ENCODE data around the gene TOR1AIP2. TPM values are rescaled to one million over a fixed set of nuclear protein-coding genes. Genes with fewer than 3 reads are reported as not detected.
A peak's percentile ranks its signal among the peaks of the same experiment; 100 is the strongest.

Gene TOR1AIP2
- polyA plus RNA-seq, 4 donors, result 32.8 to 39.6 (median 36.4) TPM

DNA sequence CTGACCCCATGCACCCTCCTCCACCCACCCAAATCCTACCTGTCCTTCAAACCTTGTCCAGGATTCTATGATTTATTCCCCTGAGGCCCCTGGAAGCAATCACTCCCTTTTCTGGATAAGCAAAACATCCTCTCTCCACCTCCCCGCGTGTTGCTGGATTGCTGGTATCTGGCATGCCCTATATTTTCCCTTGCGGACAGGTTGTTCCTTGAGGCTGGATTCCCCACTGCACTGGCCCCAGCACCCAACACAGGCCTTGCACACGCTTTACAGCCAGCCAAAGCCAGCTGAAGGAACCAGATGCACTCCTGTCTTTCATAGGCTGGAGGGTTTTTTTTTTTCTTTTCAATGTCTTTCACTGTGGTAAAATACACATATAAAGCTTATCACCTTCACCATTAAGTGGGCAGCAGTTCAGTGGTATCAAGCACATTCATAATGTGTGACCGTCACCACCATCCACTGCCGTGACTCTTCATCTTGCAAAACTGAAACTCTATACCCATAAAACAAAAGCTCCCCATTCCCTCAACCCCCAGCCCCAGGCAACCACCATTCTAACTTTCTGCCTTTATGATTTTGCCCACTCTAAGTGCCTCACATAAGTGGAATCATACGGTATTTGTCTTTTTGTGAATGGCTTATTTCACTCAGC is 50.9 kb downstream of the TOR1AIP2 start:
- no peak for DNase-seq (ENCODE audit: low read depth in 4 of 4, low spot score in 3 of 4)

DNA sequence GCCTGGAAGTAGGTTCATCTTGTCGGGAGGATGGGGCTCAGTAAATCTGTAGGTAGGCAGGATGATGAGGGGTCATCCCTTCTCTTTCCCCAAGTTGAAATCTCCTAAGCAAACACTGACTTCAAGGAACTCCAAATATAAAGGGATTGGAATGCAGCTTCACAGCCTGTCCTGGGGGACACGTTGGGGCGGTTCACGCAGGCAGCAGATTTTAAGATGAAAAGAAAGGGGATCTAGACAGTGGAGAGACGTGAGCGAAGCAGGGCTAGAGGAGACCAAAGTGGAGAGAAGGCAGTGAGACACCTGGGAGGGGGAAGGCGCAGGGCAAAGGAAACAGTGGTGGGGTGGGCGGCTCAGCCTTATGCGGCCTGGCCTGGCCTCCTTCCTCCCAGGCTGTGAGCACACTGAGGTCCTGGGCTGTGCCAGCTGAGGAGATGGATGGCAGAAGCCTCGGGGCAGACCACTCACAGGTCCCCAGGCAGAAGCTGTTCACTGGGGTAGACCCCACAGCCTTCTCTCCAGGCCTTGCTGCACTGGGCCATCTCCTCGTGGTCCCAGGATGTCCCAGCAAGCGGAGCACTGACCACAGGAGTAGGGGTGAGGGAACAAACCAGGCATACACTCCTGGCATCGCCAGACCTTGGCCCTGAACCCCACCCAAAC is 51.7 kb downstream of the TOR1AIP2 start:
- no peak for DNase-seq (ENCODE audit: low read depth in 4 of 4, low spot score in 3 of 4)

DNA sequence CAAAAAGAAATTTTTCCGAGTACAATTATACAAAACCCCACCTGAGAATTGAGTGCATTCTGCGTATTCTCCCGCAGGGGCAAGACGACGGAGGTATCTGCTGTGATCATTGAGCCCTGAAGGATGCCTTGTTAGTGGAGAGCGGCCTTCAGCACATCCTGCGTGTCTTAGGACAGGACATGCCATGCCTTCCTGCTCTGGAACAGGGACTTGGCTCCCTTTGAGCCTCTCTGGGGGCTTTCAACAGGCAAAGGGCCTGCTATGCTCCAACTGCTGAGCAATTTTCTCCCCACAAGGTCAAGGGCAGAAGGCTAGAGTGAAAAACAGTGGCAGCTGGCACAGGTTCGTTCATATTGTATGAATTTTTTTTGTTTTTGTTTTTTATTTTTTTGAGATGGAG is 52.4 kb downstream of the TOR1AIP2 start:
- DNase-seq (ENCODE audit: low read depth in 4 of 4, low spot score in 3 of 4), result no peak

DNA sequence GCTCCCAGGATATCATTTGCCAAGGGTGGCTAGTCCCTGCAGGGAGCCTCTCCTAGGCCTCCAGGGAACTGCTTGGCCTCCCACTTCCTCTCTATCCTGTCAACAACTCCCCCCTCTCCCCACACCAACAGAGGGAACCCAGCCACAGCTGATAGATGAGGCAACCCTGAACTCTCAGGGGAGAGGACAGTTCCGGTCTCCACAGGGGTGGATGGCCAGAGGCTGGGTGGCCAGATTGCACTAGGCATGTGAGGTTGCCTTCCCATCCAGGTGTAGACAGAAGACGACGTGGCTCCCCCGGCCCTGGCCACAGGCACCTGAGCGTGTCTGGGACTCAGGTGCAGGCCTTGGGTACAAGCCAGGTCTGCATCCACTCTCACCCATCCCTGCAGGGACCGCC is 53.3 kb downstream of the TOR1AIP2 start:
- DNase-seq (ENCODE audit: low read depth in 4 of 4, low spot score in 3 of 4), result no peak

DNA sequence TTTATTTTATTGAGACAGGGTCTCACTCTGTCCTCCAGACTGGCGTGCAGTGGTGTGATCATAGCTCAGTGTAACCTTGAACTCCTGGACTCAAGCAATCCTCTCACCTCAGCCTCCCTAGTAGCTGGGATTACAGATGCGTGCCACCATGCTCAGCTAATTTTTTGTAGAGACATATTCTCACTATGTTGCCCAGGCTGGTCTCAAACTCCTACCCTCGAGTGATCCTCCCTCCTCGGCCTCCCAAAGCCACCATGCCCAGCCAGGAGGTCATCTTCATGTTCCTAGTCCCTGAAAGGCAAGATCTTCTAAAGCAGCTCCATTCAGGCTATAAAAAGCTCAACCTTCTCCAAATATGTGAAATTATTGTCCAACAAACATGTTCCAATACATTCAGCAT is 53.9 kb downstream of the TOR1AIP2 start:
- DNase-seq (ENCODE audit: low read depth in 4 of 4, low spot score in 3 of 4), result no peak

DNA sequence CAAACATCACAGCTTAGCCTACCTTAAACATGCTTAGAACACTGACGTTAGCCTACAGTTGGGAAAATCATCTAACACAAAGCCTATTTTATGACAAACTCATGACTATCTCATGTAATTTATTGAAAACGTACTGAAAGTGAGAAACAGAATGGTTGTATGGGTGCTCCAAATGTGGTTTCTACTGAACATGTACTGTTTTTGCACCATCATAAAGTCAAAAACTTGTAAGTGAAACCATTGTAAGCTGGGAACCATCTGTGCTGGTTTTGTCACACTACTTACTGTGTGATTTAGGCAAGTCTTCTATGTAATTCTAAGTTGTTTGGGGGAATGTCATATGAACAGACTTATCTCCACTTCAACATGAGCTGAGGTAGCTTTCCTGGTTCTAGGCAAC is 55.5 kb downstream of the TOR1AIP2 start:
- DNase-seq (ENCODE audit: low read depth in 4 of 4, low spot score in 3 of 4), result no peak

DNA sequence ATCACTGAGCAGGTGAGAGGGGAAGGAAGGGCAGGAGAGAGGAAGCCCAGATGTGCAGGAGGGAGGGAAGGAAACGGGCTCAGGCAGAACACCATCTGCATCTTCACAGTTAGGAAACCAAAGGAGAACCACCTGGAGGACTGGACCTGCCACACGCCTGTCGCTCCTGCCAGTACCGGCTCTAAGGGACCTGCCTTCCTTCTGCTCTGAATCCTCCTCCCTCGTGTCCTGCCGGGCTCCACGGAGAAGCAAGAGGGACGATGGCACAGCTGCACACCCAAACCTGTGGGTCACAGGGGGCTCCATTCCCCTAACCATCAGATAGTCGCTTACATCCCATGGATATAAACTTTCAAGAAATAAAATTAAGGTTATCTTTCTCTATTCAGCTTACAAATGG is 56.1 kb downstream of the TOR1AIP2 start:
- DNase-seq (ENCODE audit: low read depth in 4 of 4, low spot score in 3 of 4), result no peak

DNA sequence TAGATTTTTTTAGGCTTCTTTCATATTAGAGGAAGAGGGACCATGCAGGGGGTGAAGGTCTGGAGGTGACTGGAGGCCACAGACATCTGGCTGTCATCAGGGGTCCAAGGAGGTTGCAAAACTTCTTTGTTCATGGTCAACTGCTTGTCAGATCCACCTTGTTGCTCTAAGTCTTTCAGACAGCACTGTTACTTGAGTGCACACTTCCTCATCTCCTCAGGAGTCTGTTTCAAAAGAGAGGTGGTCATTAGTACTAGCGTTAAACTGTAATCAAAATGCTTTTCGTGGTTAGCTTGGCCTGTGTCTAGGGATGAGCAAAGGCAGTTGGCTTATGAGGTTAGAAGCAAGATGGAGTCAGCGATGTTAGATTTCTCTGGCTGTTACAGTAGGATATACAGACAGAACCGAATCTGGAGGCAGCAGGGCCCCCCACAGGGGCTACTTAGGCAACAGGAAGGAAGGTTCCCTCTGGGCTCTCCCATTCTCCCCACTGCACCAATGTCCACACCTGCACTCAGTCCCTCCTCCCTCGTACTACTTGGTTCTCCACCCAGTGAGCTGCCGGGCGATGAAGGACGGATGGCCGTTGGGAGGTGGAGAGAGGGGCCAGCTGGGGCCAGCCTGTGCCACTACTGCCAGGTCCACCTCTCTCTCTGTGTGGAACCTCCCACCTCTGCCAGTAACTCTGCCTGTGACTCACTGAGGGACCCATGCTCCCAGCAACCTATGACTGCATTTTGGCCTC is 57.2 kb downstream of the TOR1AIP2 start:
- DNase-seq (ENCODE audit: low read depth in 4 of 4, low spot score in 3 of 4), result no peak

DNA sequence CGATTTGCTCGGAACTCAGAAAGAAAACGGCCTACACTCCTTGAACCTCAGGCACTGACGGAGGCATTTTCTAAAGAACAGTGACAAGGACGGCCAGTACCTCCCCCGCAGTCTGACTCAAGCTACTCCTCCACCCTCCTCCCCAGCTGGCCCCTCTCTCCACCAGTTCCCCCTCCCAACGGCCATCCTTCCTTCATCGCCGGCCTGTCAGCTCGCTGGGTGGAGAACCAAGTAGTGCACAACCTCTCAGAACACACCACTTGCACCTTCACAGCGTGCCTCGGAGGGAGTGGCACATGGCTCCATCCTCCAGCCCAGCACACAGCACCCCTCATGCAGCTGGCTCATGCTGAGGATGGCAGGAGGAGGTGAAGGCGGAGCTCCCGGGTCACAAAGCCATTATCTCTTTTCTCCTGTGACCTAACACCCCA is 58.8 kb downstream of the TOR1AIP2 start:
- DNase-seq (ENCODE audit: low read depth in 4 of 4, low spot score in 3 of 4), result no peak

DNA sequence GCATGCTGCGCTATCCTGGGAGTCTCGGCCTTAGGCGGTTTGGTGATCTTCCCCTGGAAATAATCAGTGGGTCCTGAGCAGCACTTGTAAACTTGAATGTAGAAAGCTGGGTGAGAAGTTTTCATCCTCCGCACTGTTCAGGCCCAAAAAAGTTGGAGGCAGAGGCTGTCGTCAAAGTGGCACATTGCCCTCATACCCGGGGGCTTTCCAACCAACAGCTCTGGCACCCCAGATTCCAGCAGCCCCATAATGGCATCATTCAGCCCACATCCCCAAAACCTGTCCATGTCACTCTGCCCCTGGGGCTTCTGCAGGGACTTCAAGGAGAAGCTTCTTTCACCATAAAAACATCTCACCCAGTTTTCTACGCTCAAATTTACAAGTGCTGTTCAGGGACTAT is 59.3 kb downstream of the TOR1AIP2 start:
- no peak for DNase-seq (ENCODE audit: low read depth in 4 of 4, low spot score in 3 of 4)

DNA sequence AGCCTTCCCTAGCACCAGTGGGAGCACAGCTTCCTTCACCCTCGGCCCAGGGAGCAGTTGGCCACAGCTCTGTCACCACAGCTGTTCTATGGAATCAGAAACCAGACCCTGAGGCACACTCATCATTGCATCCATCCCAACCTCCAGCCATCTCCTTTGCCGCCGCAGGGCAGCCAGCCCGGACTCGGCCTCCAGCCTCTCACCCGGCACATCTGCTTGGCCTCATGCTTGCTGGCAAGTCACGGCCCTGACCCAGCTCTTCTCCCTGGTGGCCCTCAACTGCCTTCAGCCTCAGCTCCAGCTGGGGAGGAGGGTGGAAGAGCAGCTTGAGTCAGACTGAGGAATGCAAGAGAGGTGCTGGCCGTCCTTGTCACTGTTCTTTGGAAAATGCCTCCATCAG is 59.8 kb downstream of the TOR1AIP2 start:
- DNase-seq (ENCODE audit: low read depth in 4 of 4, low spot score in 3 of 4), result no peak

DNA sequence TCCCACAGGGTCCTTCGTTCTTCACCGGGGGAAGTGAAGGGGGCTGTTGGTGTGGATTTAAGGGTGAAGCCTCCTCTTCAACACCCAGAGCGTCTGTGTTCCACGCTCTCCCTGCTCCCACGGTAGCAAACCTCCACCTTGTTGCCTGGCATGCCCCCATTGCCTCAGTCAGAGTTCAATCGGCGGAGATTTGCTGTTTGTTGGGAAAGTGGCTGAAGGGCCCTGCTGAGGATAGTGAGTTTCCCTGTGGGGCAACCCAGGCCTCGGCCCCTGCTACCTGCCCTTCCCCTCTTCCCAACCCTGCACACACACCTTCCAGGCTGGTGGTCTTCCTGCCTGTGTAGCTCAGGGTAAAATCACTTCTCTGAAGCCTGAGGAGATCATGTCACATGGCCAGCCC is 60.5 kb downstream of the TOR1AIP2 start:
- no peak for DNase-seq (ENCODE audit: low read depth in 4 of 4, low spot score in 3 of 4)

DNA sequence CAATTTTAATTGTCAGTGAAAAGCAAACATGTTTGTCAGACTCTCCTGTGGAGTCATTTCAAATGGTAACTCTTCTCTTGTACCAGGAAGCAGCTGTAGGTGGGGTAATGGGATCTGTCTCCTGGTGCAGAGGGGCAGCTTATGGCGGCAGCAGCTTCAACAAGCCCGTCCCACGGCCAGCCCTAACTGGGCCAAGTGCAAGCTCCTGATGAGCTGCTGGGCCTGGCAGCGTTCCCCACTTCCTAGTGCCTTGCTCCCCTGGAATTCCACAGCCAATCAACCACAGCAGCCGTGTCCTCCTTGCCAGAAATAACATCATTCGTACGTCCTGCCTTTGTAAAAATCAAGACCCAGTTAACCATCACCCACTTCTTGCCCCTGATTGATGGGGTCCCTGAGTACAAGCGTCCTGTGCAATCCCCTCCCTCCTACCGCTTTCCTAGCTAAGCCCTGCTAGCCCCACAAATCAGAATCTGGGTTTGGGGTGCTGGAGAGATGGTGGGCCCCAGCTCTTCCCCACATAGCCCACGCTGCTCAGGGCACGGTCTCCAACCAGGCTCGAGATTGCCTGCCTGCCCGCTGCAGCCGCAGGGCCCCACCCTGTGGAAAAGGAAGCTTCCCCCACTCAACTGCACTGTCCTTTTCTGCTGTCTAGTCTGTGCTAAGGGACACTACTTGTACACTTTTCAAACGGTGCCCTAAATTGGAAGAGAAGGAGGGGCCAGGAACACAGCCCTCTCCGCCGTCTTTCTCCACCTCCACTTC is 61.2 kb downstream of the TOR1AIP2 start:
- DNase-seq (ENCODE audit: low read depth in 4 of 4, low spot score in 3 of 4), result no peak

DNA sequence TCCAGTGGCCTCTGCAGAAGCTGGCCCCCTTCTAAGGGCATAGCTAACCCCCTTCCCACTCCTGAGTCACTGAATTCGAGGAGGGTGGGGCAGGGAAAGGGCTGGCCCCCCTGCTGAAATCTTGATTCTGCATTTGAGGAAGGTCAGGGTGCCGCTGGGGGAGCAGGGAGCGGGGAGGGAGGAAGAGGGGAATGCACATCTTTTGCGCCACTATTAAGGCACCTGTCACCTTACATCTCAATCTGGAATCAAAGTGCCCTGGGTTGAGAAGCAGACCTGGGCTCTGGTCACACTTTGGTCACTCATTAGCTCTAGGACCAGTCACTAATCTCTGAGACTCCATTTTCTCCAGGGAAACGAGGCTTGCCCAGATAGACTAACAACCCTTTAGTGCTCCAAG is 62.0 kb downstream of the TOR1AIP2 start:
- DNase-seq (ENCODE audit: low read depth in 4 of 4, low spot score in 3 of 4), result no peak

DNA sequence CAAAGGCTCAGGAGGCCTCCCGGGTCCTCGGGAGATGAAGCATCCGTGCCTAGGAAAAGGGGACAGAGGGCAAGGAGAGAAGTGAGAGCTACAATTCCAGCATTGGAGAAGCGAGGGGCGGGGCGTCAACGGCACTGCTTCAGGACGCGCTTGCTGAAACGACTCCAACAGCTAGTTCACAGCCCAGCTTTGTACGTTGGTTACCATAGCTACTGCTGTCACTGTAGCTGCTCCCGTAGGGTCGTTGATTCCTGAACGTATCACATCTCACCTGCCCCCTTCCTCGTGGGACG is 63.1 kb downstream of the TOR1AIP2 start:
- no peak for DNase-seq (ENCODE audit: low read depth in 4 of 4, low spot score in 3 of 4)

DNA sequence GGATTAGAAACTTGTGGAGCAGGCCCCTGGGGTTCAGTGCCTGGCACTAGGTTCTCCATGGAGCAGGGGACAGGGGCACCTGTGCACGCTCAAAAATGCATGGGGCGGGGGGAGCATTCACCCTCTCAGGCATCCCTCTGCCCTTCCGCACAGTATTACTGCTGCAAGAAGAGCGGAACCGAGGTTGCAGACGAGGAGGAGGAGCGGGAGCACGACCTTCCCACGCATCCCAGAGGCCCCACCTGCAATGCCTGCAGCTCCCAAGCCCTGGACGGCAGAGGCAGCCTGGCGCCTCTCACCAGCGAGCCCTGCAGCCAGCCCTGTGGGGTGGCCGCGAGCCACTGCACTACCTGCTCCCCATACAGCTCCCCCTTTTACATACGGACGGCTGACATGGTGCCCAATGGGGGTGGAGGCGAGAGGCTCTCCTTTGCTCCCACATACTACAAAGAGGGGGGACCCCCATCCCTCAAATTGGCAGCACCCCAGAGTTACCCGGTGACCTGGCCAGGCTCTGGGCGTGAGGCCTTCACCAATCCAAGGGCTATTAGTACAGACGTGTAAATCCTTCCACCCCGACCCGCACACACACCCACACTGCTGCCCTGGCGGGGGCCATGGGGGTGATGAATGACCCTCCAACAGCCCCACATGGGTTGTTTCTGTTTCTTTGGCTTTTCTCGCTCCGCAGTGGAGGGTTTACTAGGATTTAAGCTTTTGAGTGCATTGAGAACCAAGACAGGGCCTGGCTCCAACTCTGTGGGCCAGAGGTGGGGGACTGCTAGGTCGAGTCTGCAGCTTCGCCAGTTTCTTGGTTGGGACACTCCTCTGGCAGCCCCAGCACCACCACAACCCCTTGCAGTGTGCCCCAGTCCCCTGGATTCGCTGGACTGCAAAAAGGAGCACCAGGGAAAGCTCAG is 63.7 kb downstream of the TOR1AIP2 start:
- DNase-seq (ENCODE audit: low read depth in 4 of 4, low spot score in 3 of 4), result no peak

DNA sequence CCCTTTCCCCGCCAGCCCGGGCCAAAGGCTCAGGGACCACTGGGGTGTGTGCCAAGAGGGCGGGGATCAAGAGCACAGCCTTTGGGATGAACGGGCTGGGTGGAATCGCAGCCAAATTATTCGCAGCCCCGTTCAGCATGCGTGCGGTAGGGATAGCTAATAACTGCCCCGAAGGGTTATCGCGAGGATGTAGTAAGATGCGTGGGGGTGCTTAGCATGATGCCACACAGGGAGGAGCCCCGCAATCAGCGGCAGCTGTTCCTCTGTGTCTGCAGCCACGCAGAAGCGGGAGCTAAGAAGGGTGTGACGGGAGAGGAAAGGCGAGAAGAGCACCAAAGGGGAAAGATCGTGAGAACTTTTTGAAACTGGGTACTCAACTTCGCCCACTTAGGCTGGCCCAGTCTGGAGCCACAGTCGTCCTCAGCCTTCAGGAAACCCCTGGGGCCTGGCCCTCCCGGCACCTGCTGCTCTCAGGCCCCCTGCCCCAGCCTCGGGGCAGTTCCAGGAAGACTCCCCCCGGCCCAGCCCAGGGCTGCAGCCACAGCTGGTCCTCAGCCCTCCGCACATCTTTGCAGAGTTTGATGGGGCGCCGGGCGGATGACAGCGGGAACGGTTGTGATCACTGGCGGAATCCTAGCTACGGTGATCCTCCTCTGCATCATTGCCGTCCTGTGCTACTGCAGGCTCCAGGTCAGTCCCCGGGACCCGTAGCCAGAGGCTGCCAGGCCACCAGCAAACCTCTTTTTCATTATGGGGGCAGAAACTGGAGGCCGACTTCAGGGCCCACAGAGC is 64.9 kb downstream of the TOR1AIP2 start:
- DNase-seq (ENCODE audit: low read depth in 4 of 4, low spot score in 3 of 4), result no peak

DNA sequence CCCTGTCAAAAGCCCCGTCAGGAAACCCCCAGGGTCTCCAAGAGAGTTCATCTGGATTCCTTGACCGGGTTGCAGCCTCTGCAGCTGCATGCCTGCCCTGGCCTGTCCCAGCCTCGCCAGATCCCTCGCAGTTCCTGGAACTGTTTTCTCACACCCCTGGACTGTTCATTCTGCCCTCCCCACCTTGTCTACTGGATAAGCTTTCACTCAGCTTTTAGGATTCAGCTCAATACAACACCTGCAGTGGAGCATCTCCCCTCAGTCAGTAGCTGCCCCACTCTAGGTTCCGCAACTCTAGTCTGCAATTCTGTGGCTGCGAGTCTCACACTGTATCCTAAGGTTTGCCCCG is 67.3 kb downstream of the TOR1AIP2 start:
- DNase-seq (ENCODE audit: low read depth in 4 of 4, low spot score in 3 of 4), result no peak

DNA sequence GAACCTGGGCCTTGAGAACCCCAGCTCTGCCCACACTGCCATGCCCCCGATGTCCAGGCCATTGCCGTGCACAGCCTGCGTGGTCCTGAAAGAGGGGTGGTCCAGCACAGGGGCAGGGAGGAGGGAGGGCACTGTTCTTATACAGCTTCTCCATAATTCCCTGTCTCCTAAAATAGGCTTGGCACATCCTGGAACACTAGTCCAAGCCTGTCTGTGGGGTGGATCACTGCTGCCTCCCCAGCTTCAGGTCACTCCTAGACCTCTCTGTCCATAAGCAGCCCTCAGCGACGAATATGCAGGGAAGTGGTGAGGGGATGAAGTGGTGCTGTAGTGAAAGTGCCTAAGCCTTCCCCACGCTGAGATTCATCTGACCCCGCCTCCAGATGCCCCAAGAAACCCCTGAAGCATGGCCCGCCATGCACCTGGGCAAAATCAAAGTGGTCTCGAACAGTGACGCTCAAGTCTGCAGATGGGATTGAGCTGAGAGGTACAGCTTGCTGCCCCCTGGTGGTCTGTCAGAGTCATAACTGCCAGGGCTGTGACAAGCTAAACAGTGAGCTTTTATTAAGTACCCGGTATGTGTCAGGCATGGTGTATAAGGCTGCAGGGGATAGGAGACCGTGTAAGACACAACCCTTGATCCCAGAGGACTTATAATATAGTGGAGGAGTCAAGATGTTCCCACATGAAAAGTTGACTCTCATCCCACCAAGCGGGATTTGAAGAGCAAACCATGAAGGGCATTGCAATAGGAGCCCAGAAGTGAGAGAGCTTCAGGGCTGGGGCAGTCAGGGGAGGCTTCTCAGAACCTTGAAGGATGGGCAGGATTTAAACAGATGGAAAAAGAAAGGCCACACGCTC is 67.9 kb downstream of the TOR1AIP2 start:
- peak in 2 of 4 donors; percentile 54 to 61 for DNase-seq (ENCODE audit: low read depth in 4 of 4, low spot score in 3 of 4)

Data from left renal pelvis (tissue), 4 donors.